CD4-positive, alpha-beta T cell treated with Interleukin-12 subunit alpha and Interleukin-12 subunit beta, for 1 hour (primary cell): ENCODE results near the gene MSL1.
A peak's percentile ranks its signal among the peaks of the same experiment; 100 is the strongest.

ENCODE experiments used
- DNase-seq: peaks from one replicate; pipeline ENCODE4 v3.0.0-alpha.2; 2020

Gene MSL1

DNA sequence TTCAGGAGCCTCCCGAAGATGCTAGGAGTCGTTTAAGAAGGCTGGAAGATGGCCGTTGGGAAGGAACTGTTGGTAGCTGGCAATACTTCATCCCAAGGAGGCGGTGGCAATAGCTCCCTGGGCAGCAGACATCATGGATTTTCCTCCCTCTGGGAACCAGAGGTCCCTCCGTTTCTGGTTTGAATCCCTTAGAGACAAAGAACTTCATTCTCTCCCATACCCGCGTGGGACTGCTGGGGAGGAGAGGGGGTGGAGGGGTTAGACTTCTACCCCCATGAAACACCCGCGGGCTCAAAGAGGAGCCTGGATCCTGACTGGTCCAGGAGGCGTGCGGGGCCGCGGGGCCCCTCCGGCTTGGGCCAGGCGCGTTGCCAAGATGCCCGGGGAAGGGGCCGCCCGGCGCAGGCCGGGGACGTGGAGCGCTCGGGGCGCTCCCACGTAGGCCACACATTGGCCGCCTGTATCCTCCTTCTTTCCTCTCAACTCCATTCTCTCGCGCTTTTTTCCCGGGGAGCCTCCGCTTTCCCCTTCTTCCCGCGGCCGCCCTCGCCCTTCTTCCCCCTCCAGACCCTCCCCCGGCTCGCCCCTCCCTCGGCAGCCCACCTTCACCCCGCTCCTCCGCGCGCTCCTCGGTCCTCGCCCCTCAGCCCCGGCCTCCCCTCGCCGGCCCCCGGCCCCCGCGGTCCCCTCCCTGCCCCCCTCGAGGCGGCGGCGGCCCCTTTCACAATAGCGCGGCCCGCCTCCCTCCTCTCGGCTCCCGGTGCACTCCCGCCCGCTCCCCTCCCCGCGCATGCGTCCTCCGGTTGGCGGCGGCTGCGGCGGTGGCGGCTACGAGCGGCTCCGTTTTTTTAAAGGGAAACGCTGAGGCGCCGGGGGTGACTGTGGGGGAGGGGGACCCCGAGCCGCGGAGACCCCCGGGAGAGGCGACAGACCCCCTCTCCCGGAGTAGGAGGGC lies at the start of gene MSL1:
MSL1 (plus strand) TSS at position 791 of the 955 bp plus-strand sequence. CDS start 642 bp downstream, outside the sequence.
- DNase-seq = peak; percentile 89

- no peak for DNase-seq
Measured at GRCh38 chr17:40072040-40072734, 49.6 kb upstream of the MSL1 start.

DNA sequence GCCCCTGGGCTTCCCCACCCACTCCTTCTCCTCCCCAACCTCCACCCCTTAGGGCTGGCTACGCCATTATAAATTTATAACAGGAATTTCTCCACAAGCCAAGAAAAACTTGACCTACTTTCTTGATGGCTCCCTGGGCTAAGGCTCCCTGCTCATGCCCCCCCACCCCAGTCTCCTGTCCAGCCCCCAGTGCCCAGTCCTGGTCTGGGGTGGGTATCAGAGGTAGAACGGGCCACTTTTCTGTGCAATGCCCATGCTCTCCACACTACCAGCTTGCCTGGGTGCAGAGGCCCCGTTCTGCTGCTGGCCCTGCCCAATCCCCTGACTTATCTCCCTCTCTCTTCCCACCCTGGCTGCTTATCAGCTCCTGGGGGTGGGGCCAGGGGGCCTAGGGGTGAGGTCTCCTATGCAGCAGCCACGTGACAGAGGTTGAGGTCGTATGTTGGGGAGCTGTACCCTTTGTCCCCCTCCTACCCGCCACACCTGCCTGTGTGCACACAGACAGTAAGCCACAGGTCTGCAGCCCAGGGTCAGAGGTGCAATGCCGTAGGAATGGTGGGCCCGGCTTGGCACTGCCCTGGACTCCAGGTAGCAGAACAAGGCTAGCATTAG lies 48.9 kb upstream of the MSL1 start:
- no peak for DNase-seq

GRCh38 chr17:40073454-40074174 lies 48.2 kb upstream of the MSL1 start:
- DNase-seq = no peak

- DNase-seq = no peak
Measured at GRCh38 chr17:40074175-40074512, 47.6 kb upstream of the MSL1 start.

GRCh38 chr17:40074871-40075200 lies 46.9 kb upstream of the MSL1 start:
- no peak for DNase-seq

DNA sequence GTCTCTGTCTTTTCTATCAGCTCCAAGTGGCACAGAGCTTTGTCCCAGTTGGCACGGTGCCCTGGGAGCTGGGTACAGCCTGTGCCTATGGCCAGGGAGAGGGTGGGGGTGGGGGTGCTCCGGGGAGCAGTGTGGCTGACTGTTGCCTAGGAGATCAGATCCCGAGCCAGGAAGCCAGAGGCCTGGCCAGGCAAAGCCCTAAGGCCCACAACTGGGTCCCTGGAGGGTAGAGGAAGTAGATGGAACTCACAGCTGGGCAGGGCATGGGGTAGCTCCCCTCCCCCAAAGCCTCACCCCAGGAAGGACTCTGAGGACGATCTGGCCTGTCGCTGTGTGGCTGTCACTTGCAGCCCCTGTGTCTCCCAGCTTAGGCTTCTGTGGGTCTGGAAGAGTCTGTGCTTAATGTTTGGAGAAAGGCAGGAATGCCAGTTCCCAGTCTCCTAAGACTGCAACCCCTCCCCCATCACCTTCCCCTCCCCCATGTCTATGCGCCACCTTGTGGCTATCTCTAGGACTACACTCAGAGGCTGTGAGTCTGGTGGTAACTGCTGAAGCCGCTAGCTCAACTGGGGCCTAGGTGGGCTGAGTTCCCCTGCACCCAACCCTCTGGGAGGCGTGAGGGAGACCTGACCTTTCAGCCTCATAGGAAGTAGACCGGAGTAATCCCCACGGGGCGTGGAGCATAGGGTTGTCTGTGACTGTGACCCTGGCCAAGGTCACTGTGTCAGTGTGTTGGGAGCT lies 46.4 kb upstream of the MSL1 start:
- DNase-seq = peak; percentile 76

- DNase-seq = no peak
Measured at GRCh38 chr17:40075942-40076498, 45.8 kb upstream of the MSL1 start.

DNA sequence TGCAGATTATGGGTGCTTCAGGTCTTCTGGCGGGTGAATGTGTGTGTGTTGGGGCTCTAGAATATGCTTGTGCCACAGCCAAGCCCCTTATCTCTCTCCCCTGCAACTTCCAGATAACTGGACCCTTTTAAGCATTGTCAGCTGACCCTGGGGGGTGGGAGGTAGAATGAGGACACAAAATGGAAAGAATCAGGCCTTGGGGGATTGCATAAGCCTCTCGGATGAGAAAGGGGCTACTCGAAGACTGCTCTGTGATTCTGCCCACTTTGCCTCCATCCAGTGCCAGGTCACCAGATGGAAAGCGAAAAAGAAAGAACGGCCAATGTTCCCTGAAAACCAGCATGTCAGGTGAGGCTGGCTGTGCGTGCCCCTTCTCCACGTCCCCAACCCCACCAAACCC lies 45.2 kb upstream of the MSL1 start:
- DNase-seq = no peak

DNA sequence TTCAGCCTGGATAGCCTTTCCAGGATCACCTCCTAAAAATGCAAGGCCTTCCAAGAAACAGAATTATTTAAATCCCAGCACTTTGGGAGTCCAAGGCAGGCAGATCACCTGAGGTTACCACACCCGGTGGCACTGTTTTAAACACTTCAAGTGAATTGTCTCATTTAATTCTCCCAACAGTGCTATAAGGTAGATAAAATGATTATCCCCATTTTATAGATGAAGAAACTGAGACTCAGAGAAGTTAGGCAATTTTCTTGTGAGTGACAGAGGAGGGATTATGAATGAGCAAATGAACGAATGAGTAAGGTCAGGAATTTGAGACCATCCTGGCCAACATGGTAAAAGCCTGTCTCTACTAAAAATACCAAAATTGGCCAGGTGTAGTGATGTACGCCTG lies 42.2 kb upstream of the MSL1 start:
- DNase-seq = no peak

GRCh38 chr17:40084477-40084876 lies 37.3 kb upstream of the MSL1 start:
- no peak for DNase-seq

- peak; percentile 67 for DNase-seq
Measured at GRCh38 chr17:40086150-40087044, 35.4 kb upstream of the MSL1 start.

GRCh38 chr17:40087049-40087794 lies 34.5 kb upstream of the MSL1 start:
- DNase-seq = no peak

GRCh38 chr17:40087903-40088718 lies 33.7 kb upstream of the MSL1 start:
- no peak for DNase-seq

DNA sequence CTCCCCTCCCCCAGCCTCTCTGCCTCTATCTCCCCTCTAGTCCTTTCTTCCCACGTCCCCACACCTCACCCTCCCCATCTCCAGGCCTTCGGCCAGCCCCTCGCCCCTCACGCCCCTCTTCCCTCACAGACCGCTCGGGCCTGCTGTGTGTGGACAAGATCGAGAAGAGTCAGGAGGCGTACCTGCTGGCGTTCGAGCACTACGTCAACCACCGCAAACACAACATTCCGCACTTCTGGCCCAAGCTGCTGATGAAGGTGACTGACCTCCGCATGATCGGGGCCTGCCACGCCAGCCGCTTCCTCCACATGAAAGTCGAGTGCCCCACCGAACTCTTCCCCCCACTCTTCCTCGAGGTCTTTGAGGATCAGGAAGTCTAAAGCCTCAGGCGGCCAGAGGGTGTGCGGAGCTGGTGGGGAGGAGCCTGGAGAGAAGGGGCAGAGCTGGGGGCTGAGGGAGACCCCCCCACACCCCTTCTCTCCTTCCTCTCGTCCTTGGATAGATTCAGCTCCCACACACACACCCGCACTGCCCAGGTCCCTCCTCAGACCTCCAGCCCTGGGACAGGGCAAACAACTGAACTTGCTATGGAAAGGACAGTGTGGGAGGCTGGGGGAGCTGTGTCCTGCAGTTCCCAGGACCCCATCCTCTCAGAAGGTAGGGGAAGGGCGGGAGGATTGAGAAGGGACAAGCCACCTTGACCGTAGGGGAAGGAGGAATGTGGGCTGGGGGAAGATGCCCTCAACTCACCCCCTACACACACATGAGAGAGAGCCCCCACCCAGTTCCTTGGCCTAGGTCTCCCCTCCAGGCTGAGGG lies 32.5 kb upstream of the MSL1 start:
- no peak for DNase-seq

GRCh38 chr17:40090237-40091119 lies 31.3 kb upstream of the MSL1 start:
- DNase-seq = no peak

DNA sequence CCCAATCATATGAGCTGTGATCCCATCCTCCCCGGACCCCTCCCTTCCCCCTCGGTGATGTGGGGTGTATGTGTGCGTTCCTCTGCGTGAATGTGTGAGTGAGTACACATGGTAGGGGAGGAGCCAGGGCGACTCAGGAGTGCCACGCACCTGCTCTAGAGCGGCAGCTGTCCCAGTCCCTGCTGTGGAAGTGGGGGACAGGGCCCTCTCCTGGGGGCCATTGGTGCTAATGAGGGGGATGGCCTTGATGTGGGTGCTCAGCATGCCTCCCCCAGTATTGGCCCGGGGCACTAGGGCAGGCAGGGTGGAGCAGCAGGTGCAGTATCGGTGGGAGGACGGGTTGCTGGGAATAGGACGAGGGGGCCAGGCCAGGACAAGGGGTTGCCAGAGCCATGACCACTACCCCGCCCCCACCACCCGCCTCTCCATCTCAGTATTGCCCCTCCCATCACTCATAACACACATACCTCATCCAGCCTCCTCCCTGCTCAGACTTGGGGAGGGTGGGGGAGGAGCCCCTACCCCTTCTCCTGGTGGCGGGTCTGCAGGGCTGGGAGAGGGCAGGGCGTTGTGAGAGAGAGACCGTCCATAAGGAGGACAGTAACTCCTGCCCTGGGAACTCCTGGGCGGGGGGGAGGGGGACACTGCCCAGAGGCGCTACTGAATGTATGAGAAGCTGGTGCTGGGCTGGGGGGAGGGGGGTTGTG lies 29.9 kb upstream of the MSL1 start:
- DNase-seq = no peak
